ENCODE data around the gene SERPINH1.

SERPINH1 gene

DNA sequence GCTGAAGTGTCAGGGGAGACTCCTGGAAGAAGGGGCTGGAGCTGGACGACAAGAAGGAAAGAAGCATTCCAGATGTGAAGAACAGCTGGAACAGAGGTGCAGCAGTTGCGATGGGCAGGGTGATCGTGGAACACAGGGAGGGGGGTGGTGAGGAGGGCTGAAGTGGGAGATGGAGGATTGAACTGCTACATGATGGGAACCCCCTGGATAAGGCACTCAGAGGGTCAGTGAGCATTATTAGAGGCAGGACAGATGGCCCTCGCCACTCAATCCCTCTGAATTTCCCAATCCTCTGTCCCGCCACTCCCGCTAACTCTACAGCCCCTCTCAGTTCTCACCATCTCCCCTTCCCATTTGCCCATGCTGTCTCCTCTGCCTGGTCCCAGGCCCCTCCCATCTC lies 14.0 kb downstream of the SERPINH1 start:
- DNase-seq (ENCODE audit: low read depth), result no peak
- TF ChIP-seq, protein P1, sequence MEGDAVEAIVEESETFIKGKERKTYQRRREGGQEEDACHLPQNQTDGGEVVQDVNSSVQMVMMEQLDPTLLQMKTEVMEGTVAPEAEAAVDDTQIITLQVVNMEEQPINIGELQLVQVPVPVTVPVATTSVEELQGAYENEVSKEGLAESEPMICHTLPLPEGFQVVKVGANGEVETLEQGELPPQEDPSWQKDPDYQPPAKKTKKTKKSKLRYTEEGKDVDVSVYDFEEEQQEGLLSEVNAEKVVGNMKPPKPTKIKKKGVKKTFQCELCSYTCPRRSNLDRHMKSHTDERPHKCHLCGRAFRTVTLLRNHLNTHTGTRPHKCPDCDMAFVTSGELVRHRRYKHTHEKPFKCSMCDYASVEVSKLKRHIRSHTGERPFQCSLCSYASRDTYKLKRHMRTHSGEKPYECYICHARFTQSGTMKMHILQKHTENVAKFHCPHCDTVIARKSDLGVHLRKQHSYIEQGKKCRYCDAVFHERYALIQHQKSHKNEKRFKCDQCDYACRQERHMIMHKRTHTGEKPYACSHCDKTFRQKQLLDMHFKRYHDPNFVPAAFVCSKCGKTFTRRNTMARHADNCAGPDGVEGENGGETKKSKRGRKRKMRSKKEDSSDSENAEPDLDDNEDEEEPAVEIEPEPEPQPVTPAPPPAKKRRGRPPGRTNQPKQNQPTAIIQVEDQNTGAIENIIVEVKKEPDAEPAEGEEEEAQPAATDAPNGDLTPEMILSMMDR (IDR thresholded peaks at IDR 0.05; ENCODE audit: control insufficient read depth, extremely low read depth, insufficient read depth), result no peak
- H3K4me3 ChIP-seq (ENCODE audit: low read depth, low read length), result no peak overlapping the region

DNA sequence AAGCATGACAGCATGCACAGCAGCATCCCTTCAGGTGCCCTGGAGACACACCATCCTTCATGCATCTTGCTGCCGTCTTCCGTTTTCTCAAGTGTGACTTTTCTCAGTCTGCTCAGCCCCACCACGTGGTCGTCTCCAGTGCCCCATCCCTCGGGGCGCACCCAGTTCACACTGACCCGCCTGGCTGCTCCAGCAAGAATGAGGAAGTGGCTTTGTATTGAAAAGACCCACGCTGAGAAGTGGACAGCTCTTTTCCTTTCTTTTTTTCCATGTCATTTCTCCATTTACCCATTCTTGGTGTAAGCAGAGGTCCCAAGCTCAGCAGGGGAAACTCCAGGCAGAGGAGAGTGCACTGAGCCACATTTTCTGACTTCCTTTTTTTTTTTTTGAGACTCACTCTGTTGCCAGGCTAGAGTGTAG lies 14.5 kb downstream of the SERPINH1 start:
- TF ChIP-seq, protein P1 (IDR thresholded peaks at IDR 0.05; ENCODE audit: control insufficient read depth, extremely low read depth, insufficient read depth), result no peak
- no peak for DNase-seq (ENCODE audit: low read depth)
- no peak overlapping the region for H3K4me3 ChIP-seq (ENCODE audit: low read depth, low read length)

DNA sequence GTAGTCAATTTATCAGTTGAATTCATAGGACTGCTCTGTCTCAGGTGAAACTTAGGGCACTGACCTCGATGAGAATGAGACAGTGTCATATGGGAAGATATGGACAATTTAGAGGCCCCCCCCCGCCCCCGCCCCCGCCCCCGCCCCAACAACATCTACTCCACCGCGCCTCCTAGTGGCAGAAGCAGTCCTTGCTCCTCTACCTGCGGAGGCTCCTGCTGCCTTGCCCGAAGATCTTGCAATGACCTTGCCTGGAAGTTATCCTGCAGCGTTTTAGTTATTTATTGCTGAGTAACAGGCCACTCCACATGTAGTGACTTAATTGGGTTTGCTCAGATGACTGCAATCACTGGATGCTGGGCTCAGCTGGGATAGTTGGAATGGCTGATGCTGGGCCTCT lies 15.2 kb downstream of the SERPINH1 start:
- no peak for DNase-seq (ENCODE audit: low read depth)
- TF ChIP-seq, protein P1 (IDR thresholded peaks at IDR 0.05; ENCODE audit: control insufficient read depth, extremely low read depth, insufficient read depth), result peak; percentile 58

DNA sequence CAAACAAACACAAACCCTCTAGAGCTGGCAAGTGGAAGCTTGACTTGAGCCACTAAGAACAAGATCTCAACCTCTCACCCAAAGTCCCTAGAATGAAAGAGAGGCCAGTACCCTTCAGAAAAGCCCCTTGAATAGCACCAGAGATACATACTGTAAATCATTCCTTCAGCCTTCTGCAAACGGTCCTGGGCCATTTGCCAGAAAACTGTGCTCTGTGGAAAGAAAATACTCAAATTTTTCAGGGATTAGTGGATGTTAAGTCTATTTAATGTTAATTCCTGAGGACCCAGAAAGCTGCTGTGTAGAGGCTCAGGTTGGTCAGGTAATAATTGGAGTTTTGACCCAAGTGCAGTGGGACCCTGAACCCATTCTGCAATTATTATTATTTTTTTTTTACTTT lies 16.9 kb downstream of the SERPINH1 start:
- no peak overlapping the region for H3K4me3 ChIP-seq (ENCODE audit: low read depth, low read length)
- no peak for DNase-seq (ENCODE audit: low read depth)
- TF ChIP-seq, protein P1 (IDR thresholded peaks at IDR 0.05; ENCODE audit: control insufficient read depth, extremely low read depth, insufficient read depth), result no peak

More for the DNA sequence above, 15.2 kb downstream of the SERPINH1 start:
- H3K4me3 ChIP-seq (ENCODE audit: low read depth, low read length), result no peak overlapping the region

DNA sequence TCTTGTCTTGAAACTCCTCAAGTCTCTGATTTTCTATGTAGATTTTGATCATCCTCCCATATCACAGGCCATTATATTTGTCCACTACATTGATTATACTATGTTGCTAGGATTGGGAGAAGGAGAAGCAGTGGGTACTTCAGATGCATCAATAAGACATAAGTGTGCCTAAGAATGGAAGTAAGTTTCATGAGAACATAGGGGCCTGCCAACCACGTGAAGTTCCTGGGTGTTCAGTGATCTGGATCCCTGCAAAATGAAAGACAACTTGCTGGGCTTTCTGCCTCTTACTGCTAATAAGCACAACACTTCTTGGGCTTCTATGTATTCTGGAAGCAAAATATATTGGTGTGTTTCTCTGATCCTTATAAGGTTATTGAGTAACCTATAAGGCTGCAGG lies 17.8 kb downstream of the SERPINH1 start:
- DNase-seq (ENCODE audit: low read depth), result no peak
- no peak overlapping the region for H3K4me3 ChIP-seq (ENCODE audit: low read depth, low read length)
- TF ChIP-seq, protein P1 (IDR thresholded peaks at IDR 0.05; ENCODE audit: control insufficient read depth, extremely low read depth, insufficient read depth), result no peak

DNA sequence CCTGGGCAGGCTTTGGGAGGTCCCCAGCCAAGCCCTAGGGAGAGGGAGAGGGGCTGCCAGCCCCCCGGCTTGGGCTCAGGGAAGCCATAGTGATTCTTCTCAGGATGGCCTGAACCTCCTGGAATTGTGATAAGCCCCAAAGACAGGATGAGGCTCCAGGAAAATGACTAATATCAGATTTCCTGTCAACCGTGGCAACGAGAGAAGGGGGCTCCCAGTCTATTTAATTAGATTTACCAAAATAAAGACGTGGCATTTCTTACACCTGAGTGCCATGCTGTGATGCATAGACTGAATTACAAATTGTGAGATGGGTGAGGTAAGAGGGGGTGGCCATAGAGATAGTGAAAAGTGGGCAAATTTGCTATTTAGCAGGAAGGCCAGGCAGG lies 20.4 kb downstream of the SERPINH1 start:
- TF ChIP-seq, protein P1 (IDR thresholded peaks at IDR 0.05; ENCODE audit: control insufficient read depth, extremely low read depth, insufficient read depth), result no peak
- DNase-seq (ENCODE audit: low read depth), result no peak
- no peak overlapping the region for H3K4me3 ChIP-seq (ENCODE audit: low read depth, low read length)

DNA sequence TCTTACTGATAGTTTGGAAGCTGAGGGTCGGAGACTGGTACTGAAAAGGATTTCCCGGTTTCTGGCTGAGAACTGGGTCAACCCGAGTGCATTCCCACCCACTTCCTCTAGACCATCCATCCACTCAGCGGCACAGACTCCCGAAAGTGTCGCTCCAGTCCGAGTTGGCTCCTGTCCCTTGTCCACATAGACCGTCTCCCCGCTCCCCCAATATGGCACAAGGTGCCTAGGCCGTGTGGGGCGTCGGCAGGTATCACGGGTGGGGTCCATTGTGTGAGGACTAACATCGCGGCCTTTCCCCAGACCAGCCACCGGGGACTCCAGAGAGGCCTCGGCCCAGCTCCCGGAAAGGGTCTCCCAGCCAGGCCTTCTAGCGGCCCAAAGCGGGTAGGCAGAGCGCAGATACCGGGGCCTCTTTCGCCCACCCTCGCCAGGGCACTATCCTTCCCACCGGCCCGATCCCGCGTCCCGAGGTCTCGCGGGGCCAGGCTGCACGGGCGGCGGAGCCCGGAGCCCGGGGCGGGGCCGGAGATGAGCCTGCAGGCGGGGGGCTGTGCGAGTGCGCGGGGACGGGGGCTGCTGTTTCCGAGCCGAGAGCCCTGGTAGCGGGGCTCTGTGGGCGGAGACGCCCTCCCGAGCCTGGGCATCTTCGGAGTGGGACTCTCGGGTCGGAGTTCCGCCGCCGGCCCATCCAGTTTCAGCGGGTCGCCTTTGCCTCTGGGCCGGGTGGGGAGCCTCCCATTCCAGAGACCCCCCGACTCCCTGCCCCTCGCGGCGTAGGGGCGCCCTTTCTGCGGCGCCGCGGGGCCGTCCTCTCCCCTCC lies 21.1 kb downstream of the SERPINH1 start:
- TF ChIP-seq, protein P1 (IDR thresholded peaks at IDR 0.05; ENCODE audit: control insufficient read depth, extremely low read depth, insufficient read depth), result no peak
- H3K4me3 ChIP-seq (ENCODE audit: low read depth, low read length), result no peak overlapping the region
- DNase-seq (ENCODE audit: low read depth), result no peak
